Activated naive CD4-positive, alpha-beta T cell treated with anti-CD3 and anti-CD28 coated beads, Interleukin-2, amount 10 ng/mL, durations not matched to agents 7 days and 5 days (primary cell): ENCODE data around the gene FBF1.
"Not testable (repeated sequence)": the region's sequence is repeated elsewhere in the genome, so short reads cannot be mapped to it uniquely, and the experiment has no call there.

ENCODE experiments used
- CTCF ChIA-PET: fragments of 350-600 bp; sonication (Branson Sonifier 250); formaldehyde crosslinking; loops from one replicate; lab custom pipeline; 2021; ENCODE audit warnings: antibody characterized with exemption; lab: Charles Lee
- DNase-seq: peaks from one replicate; pipeline ENCODE4 v3.0.0-alpha.2; 2020
- H3K27ac Mint-ChIP-seq: one replicate; pipeline ENCODE4 v1.8.0; 2021; ENCODE audit warnings: mild to moderate bottlenecking, moderate library complexity, mixed read lengths
- H3K27me3 Mint-ChIP-seq: one replicate; pipeline ENCODE4 v1.8.0; 2021; ENCODE audit warnings: mild to moderate bottlenecking, mixed read lengths
- H3K36me3 Mint-ChIP-seq: one replicate; pipeline ENCODE4 v1.8.0; 2021; ENCODE audit warnings: mixed read lengths
- H3K4me1 Mint-ChIP-seq: one replicate; pipeline ENCODE4 v1.8.0; 2021; ENCODE audit warnings: mixed read lengths
- H3K4me3 Mint-ChIP-seq: one replicate; pipeline ENCODE4 v1.8.0; 2021; ENCODE audit warnings: mild to moderate bottlenecking, moderate library complexity, mixed read lengths
- H3K9me3 Mint-ChIP-seq: one replicate; pipeline ENCODE4 v1.8.0; 2021; ENCODE audit warnings: mixed read lengths

Gene FBF1

GRCh38 chr17:75940727-75941441 is at the start of gene FBF1:
FBF1 (minus strand) TSS chr17:75941042; CDS start chr17:75938149, 2,893 bp downstream.
- peak within 1 kb of the TSS; percentile 80 for H3K27ac Mint-ChIP-seq
- DNase-seq, result peak; percentile 94
- no peaks in the 10 kb centered on the region for H3K27me3 Mint-ChIP-seq
- no peaks in the 10 kb centered on the region for H3K36me3 Mint-ChIP-seq
- H3K4me3 Mint-ChIP-seq, result peak within 1 kb of the TSS; percentile 93
- CTCF ChIA-PET, result interaction anchor here (0.6 to 0.9 kb wide), 4 partner anchors 13 to 389 kb away, joined by 3 read pairs; partner anchors contain the start of gene CDK3
- peaks cover 21% of the 10 kb centered on the region for H3K4me1 Mint-ChIP-seq
- no peaks in the 10 kb centered on the region for H3K9me3 Mint-ChIP-seq

GRCh38 chr17:75987041-75987440 is 46.2 kb upstream of the FBF1 start:
- no peak overlapping the region for H3K27ac Mint-ChIP-seq
- H3K27me3 Mint-ChIP-seq, result no peaks in the 10 kb centered on the region
- no peak for DNase-seq
- no peaks in the 10 kb centered on the region for H3K9me3 Mint-ChIP-seq
- H3K36me3 Mint-ChIP-seq, result peaks cover 3% of the 10 kb centered on the region
- no peak overlapping the region for H3K4me3 Mint-ChIP-seq
- H3K4me1 Mint-ChIP-seq, result no peaks in the 10 kb centered on the region
- CTCF ChIA-PET, result no interaction called here

- Mint-ChIP-seq H3K27me3 (no peaks in the 10 kb centered on the region), H3K9me3 (no peaks in the 10 kb centered on the region), H3K4me1 (peaks cover 2% of the 10 kb centered on the region), H3K27ac (peak overlapping the region; percentile 37), H3K36me3 (no peaks in the 10 kb centered on the region), H3K4me3 (no peak overlapping the region)
- CTCF ChIA-PET, result no interaction called here
- no peak for DNase-seq
These were observed 45.1 kb upstream of the FBF1 start for GRCh38 chr17:75985986-75986385.

GRCh38 chr17:75983501-75984181 is 42.8 kb upstream of the FBF1 start:
- CTCF ChIA-PET, result interaction anchor here (0.8 to 1.5 kb wide), 2 partner anchors 18 to 401 kb away, joined by 3 to 6 read pairs; no protein-coding TSS in a partner anchor
- Mint-ChIP-seq H3K27me3 (no peaks in the 10 kb centered on the region), H3K4me1 (peaks cover 18% of the 10 kb centered on the region), H3K4me3 (no peak overlapping the region), H3K9me3 (no peaks in the 10 kb centered on the region), H3K27ac (no peak overlapping the region), H3K36me3 (no peaks in the 10 kb centered on the region)
- DNase-seq, result no peak

GRCh38 chr17:75981019-75981615 is 40.3 kb upstream of the FBF1 start:
- no peak for DNase-seq
- H3K4me3 Mint-ChIP-seq, result peak overlapping the region; percentile 97
- H3K9me3 Mint-ChIP-seq, result no peaks in the 10 kb centered on the region
- H3K4me1 Mint-ChIP-seq, result peaks cover 37% of the 10 kb centered on the region
- peaks cover 7% of the 10 kb centered on the region for H3K36me3 Mint-ChIP-seq
- H3K27ac Mint-ChIP-seq, result peak overlapping the region; percentile 100
- CTCF ChIA-PET, result interaction anchor here (0.6 to 1.7 kb wide), 2 partner anchors 76 to 126 kb away, joined by 3 to 4 read pairs; no protein-coding TSS in a partner anchor
- H3K27me3 Mint-ChIP-seq, result no peaks in the 10 kb centered on the region

GRCh38 chr17:75980188-75981018 is 39.6 kb upstream of the FBF1 start:
- CTCF ChIA-PET, result interaction anchor here (0.6 to 1.7 kb wide), 3 partner anchors 25 to 127 kb away, joined by 3 to 4 read pairs (median 3); no protein-coding TSS in a partner anchor
- Mint-ChIP-seq H3K4me1 (peaks cover 44% of the 10 kb centered on the region), H3K27me3 (no peaks in the 10 kb centered on the region), H3K27ac (peak overlapping the region; percentile 100), H3K9me3 (no peaks in the 10 kb centered on the region), H3K36me3 (peaks cover 8% of the 10 kb centered on the region), H3K4me3 (peak overlapping the region; percentile 97)
- no peak for DNase-seq

GRCh38 chr17:75979705-75980187 is 38.9 kb upstream of the FBF1 start:
- Mint-ChIP-seq H3K4me3 (peak overlapping the region; percentile 97), H3K27me3 (no peaks in the 10 kb centered on the region), H3K9me3 (no peaks in the 10 kb centered on the region), H3K4me1 (peaks cover 44% of the 10 kb centered on the region), H3K36me3 (peaks cover 9% of the 10 kb centered on the region), H3K27ac (peak overlapping the region; percentile 100)
- no peak for DNase-seq
- CTCF ChIA-PET, result interaction anchor here (0.8 to 1.7 kb wide), 2 partner anchors 26 to 74 kb away, joined by 3 to 4 read pairs; no protein-coding TSS in a partner anchor

- CTCF ChIA-PET, result interaction anchor here (1.2 kb wide), 1 partner anchor 26 kb away, joined by 6 read pairs; no protein-coding TSS in a partner anchor
- Mint-ChIP-seq H3K27ac (peak within 1 kb of the TSS; percentile 100), H3K9me3 (no peaks in the 10 kb centered on the region)
These were observed 38.3 kb upstream of the FBF1 start, which contains the start of the genes ACOX1 and TEN1 for GRCh38 chr17:75978938-75979704. ACOX1 (minus strand) TSS chr17:75979166; CDS start chr17:75979073, 93 bp downstream. TEN1 (plus strand) TSS chr17:75979240; CDS start chr17:75986193, 6,953 bp downstream.

GRCh38 chr17:75976175-75976848 is 35.5 kb upstream of the FBF1 start:
- no peak overlapping the region for H3K4me3 Mint-ChIP-seq

More at GRCh38 chr17:75978938-75979704, 38.3 kb upstream of the FBF1 start, which contains the start of the genes ACOX1 and TEN1:
- Mint-ChIP-seq H3K4me1 (peaks cover 44% of the 10 kb centered on the region), H3K36me3 (peaks cover 9% of the 10 kb centered on the region), H3K27me3 (no peaks in the 10 kb centered on the region), H3K4me3 (peak within 1 kb of the TSS; percentile 97)
- DNase-seq, result peak; percentile 99

GRCh38 chr17:75975757-75976174 is 34.9 kb upstream of the FBF1 start:
- CTCF ChIA-PET, result no interaction called here
- peaks cover 41% of the 10 kb centered on the region for H3K4me1 Mint-ChIP-seq
- H3K27me3 Mint-ChIP-seq, result no peaks in the 10 kb centered on the region
- no peaks in the 10 kb centered on the region for H3K9me3 Mint-ChIP-seq
- peaks cover 21% of the 10 kb centered on the region for H3K36me3 Mint-ChIP-seq
- H3K27ac Mint-ChIP-seq, result no peak overlapping the region
- no peak for DNase-seq
- H3K4me3 Mint-ChIP-seq, result no peak overlapping the region

More at GRCh38 chr17:75976175-75976848, 35.5 kb upstream of the FBF1 start:
- no peaks in the 10 kb centered on the region for H3K9me3 Mint-ChIP-seq
- CTCF ChIA-PET, result interaction anchor here (0.6 kb wide), 1 partner anchor 424 kb away, joined by 3 read pairs; no protein-coding TSS in a partner anchor
- H3K27ac Mint-ChIP-seq, result no peak overlapping the region
- peaks cover 44% of the 10 kb centered on the region for H3K4me1 Mint-ChIP-seq
- no peaks in the 10 kb centered on the region for H3K27me3 Mint-ChIP-seq
- peaks cover 20% of the 10 kb centered on the region for H3K36me3 Mint-ChIP-seq
- no peak for DNase-seq

GRCh38 chr17:75975187-75975586 is 34.3 kb upstream of the FBF1 start:
- Mint-ChIP-seq H3K4me1 (peaks cover 35% of the 10 kb centered on the region), H3K36me3 (peaks cover 21% of the 10 kb centered on the region)
- DNase-seq, H3K9me3 Mint-ChIP-seq, H3K27ac Mint-ChIP-seq, H3K27me3 Mint-ChIP-seq, H3K4me3 Mint-ChIP-seq, CTCF ChIA-PET: not testable (repeated sequence)

GRCh38 chr17:75970626-75971025 is 29.8 kb upstream of the FBF1 start:
- H3K9me3 Mint-ChIP-seq, result no peaks in the 10 kb centered on the region
- peaks cover 18% of the 10 kb centered on the region for H3K36me3 Mint-ChIP-seq
- H3K27ac Mint-ChIP-seq, result no peak overlapping the region
- H3K27me3 Mint-ChIP-seq, result no peaks in the 10 kb centered on the region
- H3K4me1 Mint-ChIP-seq, result peaks cover 5% of the 10 kb centered on the region
- DNase-seq, result no peak
- H3K4me3 Mint-ChIP-seq, result no peak overlapping the region
- CTCF ChIA-PET, result no interaction called here
